GM23338 (cell line): ENCODE data around the gene ASB1. TPM values are rescaled to one million over a fixed set of nuclear protein-coding genes. Genes with fewer than 3 reads are reported as not detected.

Source experiments
- ATAC-seq: fragments of 200-7000 bp; cut with Tn5 transposase; 3 replicates; pipeline ENCODE4 v1.9.1; 2020
- DNase-seq: peaks from one replicate; pipeline ENCODE4 v3.0.0-alpha.2; 2015; ENCODE audit warnings: low spot score
- H2AFZ ChIP-seq: fragments of 200-600 bp; sonication (generic); 2 replicates; pipeline ENCODE4 v1.8.0; 2016; ENCODE audit warnings: antibody characterized with exemption, mild to moderate bottlenecking, moderate library complexity
- H3F3A ChIP-seq: fragments of 200-600 bp; sonication (generic); replicated peaks from 2 replicates; pipeline ENCODE4 v1.8.0; 2017; ENCODE audit warnings: antibody characterized with exemption, mixed run types, low read depth
- H3K27ac ChIP-seq: fragments of 200-600 bp; sonication (generic); 2 replicates; pipeline ENCODE4 v1.6.1; 2016; ENCODE audit warnings: low read depth
- H3K27me3 ChIP-seq: fragments of 200-600 bp; sonication (generic); 2 replicates; pipeline ENCODE4 v1.8.0; 2016; ENCODE audit warnings: mild to moderate bottlenecking, mixed run types, moderate library complexity; ENCODE audit not compliant: insufficient read depth
- H3K36me3 ChIP-seq: fragments of 200-600 bp; sonication (generic); 2 replicates; pipeline ENCODE4 v1.8.0; 2016; ENCODE audit warnings: mild to moderate bottlenecking; ENCODE audit not compliant: insufficient read depth
- H3K4me1 ChIP-seq: fragments of 200-600 bp; sonication (generic); 2 replicates; pipeline ENCODE4 v1.8.0; 2016; ENCODE audit warnings: mild to moderate bottlenecking, moderate library complexity; ENCODE audit not compliant: insufficient read depth
- H3K4me2 ChIP-seq: fragments of 200-600 bp; sonication (generic); 2 replicates; pipeline ENCODE4 v1.7.1; 2017; ENCODE audit warnings: mixed run types
- H3K4me3 ChIP-seq: fragments of 200-600 bp; sonication (generic); 2 replicates; pipeline ENCODE4 v1.6.1; 2016; ENCODE audit warnings: mixed run types
- H3K79me2 ChIP-seq: fragments of 200-600 bp; sonication (generic); replicated peaks from 2 replicates; pipeline ENCODE4 v1.8.0; 2017; ENCODE audit warnings: mild to moderate bottlenecking; ENCODE audit not compliant: insufficient read depth
- H3K9me2 ChIP-seq: fragments of 200-600 bp; sonication (generic); 2 replicates; pipeline ENCODE4 v1.8.0; 2017; ENCODE audit not compliant: insufficient read depth
- H4K20me1 ChIP-seq: fragments of 200-600 bp; sonication (generic); replicated peaks from 2 replicates; pipeline ENCODE4 v1.8.0; 2017; ENCODE audit warnings: mild to moderate bottlenecking; ENCODE audit not compliant: insufficient read depth
- H3K27ac Mint-ChIP-seq: 2 replicates; pipeline ENCODE4 v1.8.0; 2020; ENCODE audit warnings: inconsistent platforms, mild to moderate bottlenecking, moderate library complexity, mixed read lengths
- H3K27me3 Mint-ChIP-seq: 3 replicates; pipeline ENCODE4 v1.8.0; 2022; ENCODE audit warnings: low read depth, mild to moderate bottlenecking, moderate library complexity, mixed read lengths, inconsistent platforms; ENCODE audit not compliant: insufficient read depth, poor library complexity
- H3K36me3 Mint-ChIP-seq: 3 replicates; pipeline ENCODE4 v1.8.0; 2021; ENCODE audit warnings: low read depth, mild to moderate bottlenecking, inconsistent platforms, moderate library complexity, mixed read lengths
- H3K4me1 Mint-ChIP-seq: 3 replicates; pipeline ENCODE4 v1.8.0; 2020; ENCODE audit warnings: mild to moderate bottlenecking, inconsistent platforms, mixed read lengths
- H3K4me3 Mint-ChIP-seq: 3 replicates; pipeline ENCODE4 v1.8.0; 2021; ENCODE audit warnings: moderate library complexity, mild to moderate bottlenecking, inconsistent platforms, mixed read lengths
- H3K9me3 Mint-ChIP-seq: 3 replicates; pipeline ENCODE4 v1.8.0; 2020; ENCODE audit warnings: moderate library complexity, mild to moderate bottlenecking, inconsistent platforms, mixed read lengths
- CREB1 ChIP-seq: fragments of 250-450 bp; sonication (Bioruptor Pico); IDR thresholded peaks from 2 replicates; pipeline ENCODE4 v1.5.0; 2020; ENCODE audit warnings: low read depth, mild to moderate bottlenecking, moderate library complexity
- CTCF ChIP-seq, 2 experiments: fragments of 200-600 bp in 1 of 2; sonication (generic) in 1 of 2; conservative IDR thresholded peaks; 2 replicates each; pipeline versions ENCODE4 v1.5.1 to v1.6.1; 2016 to 2017; ENCODE audit warnings: antibody characterized with exemption in 2 of 2, low read depth in 2 of 2, mild to moderate bottlenecking in 2 of 2, moderate library complexity in 1 of 2
- ETS1 ChIP-seq: IDR thresholded peaks from 2 replicates; pipeline ENCODE4 v1.6.1; 2016; ENCODE audit warnings: antibody characterized with exemption
- EZH2 ChIP-seq: fragments of 200-600 bp; sonication (generic); IDR thresholded peaks from one replicate; pipeline ENCODE4 v1.8.0; 2017; ENCODE audit warnings: antibody characterized with exemption, mild to moderate bottlenecking, low read depth; ENCODE audit not compliant: unreplicated experiment
- EZH2phosphoT487 ChIP-seq: fragments of 200-600 bp; sonication (generic); IDR thresholded peaks from one replicate; pipeline ENCODE4 v1.8.1; 2018; ENCODE audit warnings: antibody characterized with exemption; ENCODE audit not compliant: unreplicated experiment
- JUNB ChIP-seq: IDR thresholded peaks from one replicate; pipeline ENCODE4 v1.6.1; 2016; ENCODE audit warnings: antibody characterized with exemption; ENCODE audit not compliant: unreplicated experiment
- NANOG ChIP-seq: IDR thresholded peaks from 2 replicates; pipeline ENCODE4 v1.6.1; 2016; ENCODE audit warnings: antibody characterized with exemption, borderline replicate concordance
- POLR2AphosphoS5 ChIP-seq: IDR thresholded peaks from 2 replicates; pipeline ENCODE4 v1.6.1; 2016; ENCODE audit warnings: antibody characterized with exemption, low read depth
- ZNF114 ChIP-seq: fragments of 250-450 bp; sonication (Bioruptor Pico); IDR thresholded peaks from 2 replicates; pipeline ENCODE4 v1.5.0; 2020; ENCODE audit warnings: mild to moderate bottlenecking, moderate library complexity
- ZNF331 ChIP-seq: fragments of 250-450 bp; sonication (Bioruptor Pico); IDR thresholded peaks from 2 replicates; pipeline ENCODE4 v1.5.0; 2020; ENCODE audit warnings: low read depth, mild to moderate bottlenecking, moderate library complexity
- ZNF462 ChIP-seq: fragments of 250-450 bp; sonication (Bioruptor Pico); IDR thresholded peaks from 2 replicates; pipeline ENCODE4 v1.5.0; 2020; ENCODE audit warnings: mild to moderate bottlenecking, moderate library complexity
- polyA plus RNA-seq: library from polyadenylated mRNA; unstranded; fragments of >200 nt; fragmentation: Nextera tagmentation; extraction: Ambion mirVana; gene quantifications from 2 replicates; pipeline ENCODE4 v1.2.1, GENCODE V29; 2016
- total RNA-seq: library from RNA; depleted of rRNA; stranded (reverse); fragments of >200 nt; shearing (Covaris generic); gene quantifications from 2 replicates; pipeline ENCODE4 v1.2.3, GENCODE V29; 2014

ASB1 gene
- total and polyA plus RNA-seq, 2 experiments from 2014 or later, result 21.5 to 23.9 TPM

GRCh38 chr2:238389988-238390589 is 36.6 kb upstream of the ASB1 start (continued):
- no peak for TF ChIP-seq CTCF (conservative IDR thresholded peaks at IDR 0.05; ENCODE audit: low read depth in 2 of 2)

GRCh38 chr2:238391042-238391689 is 35.6 kb upstream of the ASB1 start:
- Mint-ChIP-seq H3K9me3 (no peaks in the 10 kb centered on the region), H3K27ac (no peak overlapping the region), H3K4me3 (no peak overlapping the region), H3K36me3 (no peaks in the 10 kb centered on the region), H3K27me3 (no peaks in the 10 kb centered on the region), H3K4me1 (no peaks in the 10 kb centered on the region)
- no peak for DNase-seq
- ATAC-seq, result no peak
- Histone ChIP-seq H3K79me2 (no peaks in the 10 kb centered on the region), H3K27ac (no peak overlapping the region), H3F3A (no peaks in the 10 kb centered on the region), H3K9me2 (no peaks in the 10 kb centered on the region), H3K36me3 (no peaks in the 10 kb centered on the region), H4K20me1 (no peaks in the 10 kb centered on the region), H3K4me2 (no peak overlapping the region), H3K4me1 (no peaks in the 10 kb centered on the region), H2AFZ (no peak overlapping the region), H3K4me3 (no peak overlapping the region), H3K27me3 (no peaks in the 10 kb centered on the region)
- TF ChIP-seq EZH2 (no peak), ZNF114 (CRISPR knock-in tag) (no peak), JUNB (no peak), CREB1 (CRISPR knock-in tag) (no peak), ZNF462 (CRISPR knock-in tag) (no peak), NANOG (no peak), EZH2phosphoT487 (no peak), CTCF (conservative IDR thresholded peaks at IDR 0.05; ENCODE audit: low read depth in 2 of 2) (no peak), ZNF331 (CRISPR knock-in tag) (no peak), ETS1 (no peak), POLR2AphosphoS5 (no peak)
